Naive B cell (primary cell): ENCODE measurements around the gene ETV6. TPM values are rescaled to one million over a fixed set of nuclear protein-coding genes. Genes with fewer than 3 reads are reported as not detected.

Experiments used
- ATAC-seq, 2 donors: fragments of 150-1000 bp; cut with Tn5 transposase; 2 replicates each; pipeline ENCODE4 v1.10.0; 2021; ENCODE audit warnings: low read depth in 2 of 2, mild to moderate bottlenecking in 2 of 2, moderate library complexity in 2 of 2
- DNase-seq: peaks from one replicate; pipeline ENCODE4 v3.0.0; 2022
- H3K27ac Mint-ChIP-seq, 6 donors: one replicate each; pipeline ENCODE4 v1.8.0; 2020 to 2022; ENCODE audit warnings: mild to moderate bottlenecking in 6 of 6, mixed read lengths in 6 of 6, moderate library complexity in 5 of 6, inconsistent platforms in 2 of 6
- H3K27me3 Mint-ChIP-seq, 3 donors: one replicate each; pipeline ENCODE4 v1.8.0; 2021 to 2022; ENCODE audit warnings: mixed read lengths in 3 of 3, mild to moderate bottlenecking in 1 of 3
- H3K36me3 Mint-ChIP-seq, 2 donors: one replicate each; pipeline ENCODE4 v1.8.0; 2020 to 2022; ENCODE audit warnings: mixed read lengths in 2 of 2, inconsistent platforms in 1 of 2, mild to moderate bottlenecking in 1 of 2
- H3K4me1 Mint-ChIP-seq, 3 donors: one replicate each; pipeline ENCODE4 v1.8.0; 2020 to 2022; ENCODE audit warnings: mixed read lengths in 3 of 3, inconsistent platforms in 1 of 3, mild to moderate bottlenecking in 1 of 3, moderate library complexity in 1 of 3
- H3K4me3 Mint-ChIP-seq, 8 donors: one replicate each; pipeline ENCODE4 v1.8.0; 2020 to 2022; ENCODE audit warnings: mild to moderate bottlenecking in 8 of 8, mixed read lengths in 8 of 8, moderate library complexity in 8 of 8, inconsistent platforms in 2 of 8
- H3K9me3 Mint-ChIP-seq, 7 donors: one replicate each; pipeline ENCODE4 v1.8.0; 2020 to 2022; ENCODE audit warnings: mixed read lengths in 7 of 7, mild to moderate bottlenecking in 5 of 7, inconsistent platforms in 2 of 7, moderate library complexity in 1 of 7
- polyA plus RNA-seq, 6 donors: library from polyadenylated mRNA; unstranded; fragments of 300-500 nt; fragmentation: Illumina TruSeq; gene quantifications; one replicate each; pipeline ENCODE4 v1.2.3, GENCODE V29; 2021; ENCODE audit warnings: low read depth in 6 of 6

The ETV6 gene
- polyA plus RNA-seq, 6 donors from 2014 or later: 3.7 to 9.6 (median 6.6) TPM

GRCh38 chr12:11663130-11663529 lies 13.7 kb downstream of the ETV6 start:
- Mint-ChIP-seq H3K9me3 (peaks cover 0 to 3% (median 0%) of the 10 kb centered on the region in 7 donors), H3K36me3 (peaks cover 9 to 11% of the 10 kb centered on the region in 2 donors), H3K27ac (no peak overlapping the region), H3K27me3 (no peaks in the 10 kb centered on the region), H3K4me3 (no peak overlapping the region), H3K4me1 (peaks cover 56 to 81% (median 75%) of the 10 kb centered on the region in 3 donors)
- no peak for DNase-seq
- no peak for ATAC-seq

- Mint-ChIP-seq H3K27ac (peak overlapping the region in 1 of 6 donors; percentile 11), H3K9me3 (peaks cover 0 to 3% (median 0%) of the 10 kb centered on the region in 7 donors), H3K36me3 (peaks cover 9 to 11% of the 10 kb centered on the region in 2 donors), H3K4me3 (no peak overlapping the region), H3K27me3 (no peaks in the 10 kb centered on the region), H3K4me1 (peaks cover 65 to 81% (median 78%) of the 10 kb centered on the region in 3 donors)
- DNase-seq: no peak
- no peak for ATAC-seq
Measured at GRCh38 chr12:11664101-11664500, 14.6 kb downstream of the ETV6 start.

DNA sequence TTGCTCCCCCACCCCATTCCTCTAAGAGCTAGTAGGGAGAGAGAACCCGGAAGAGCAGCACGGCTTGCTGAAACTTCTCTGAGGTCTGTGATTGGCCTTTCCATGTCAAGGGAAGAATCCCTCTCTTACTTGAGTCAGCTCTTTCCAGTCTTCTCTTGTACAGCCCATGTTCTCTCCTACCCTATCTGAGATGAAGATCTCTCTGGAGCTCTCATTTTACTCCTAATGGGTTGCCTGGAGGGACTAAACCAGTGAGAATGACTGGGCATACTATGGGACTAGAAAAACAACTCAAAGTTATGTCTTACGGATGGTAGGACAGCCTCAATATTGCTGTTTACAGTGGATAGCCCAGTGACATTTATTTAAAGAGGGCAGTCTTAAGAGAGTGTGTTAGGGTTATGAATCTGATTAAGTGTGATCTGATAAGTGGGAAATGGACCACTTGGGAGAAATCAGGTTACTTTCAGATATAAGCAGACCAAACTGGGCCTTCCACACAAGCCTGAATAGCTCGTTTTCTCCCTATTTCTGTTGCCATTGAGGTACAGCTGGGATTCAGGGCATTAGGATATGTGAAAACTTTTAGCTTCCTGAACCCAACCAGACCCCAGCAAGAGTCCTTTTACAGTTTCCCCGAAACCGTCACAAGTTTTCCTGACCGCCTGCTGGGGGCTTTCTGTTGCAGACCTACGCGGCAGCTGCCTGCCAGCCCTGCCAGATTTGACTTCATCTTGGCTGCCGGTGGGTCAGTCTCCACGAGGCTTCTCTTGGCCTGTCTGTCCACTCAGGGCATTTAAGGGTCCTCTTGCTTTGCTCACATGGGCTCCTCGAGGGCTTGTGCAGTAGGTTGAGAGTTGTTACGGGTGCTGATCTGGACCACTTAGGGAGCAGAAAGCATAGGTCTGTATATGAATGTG lies 16.9 kb downstream of the ETV6 start:
- ATAC-seq (no peak), DNase-seq (no peak)
- H3K36me3 Mint-ChIP-seq: peaks cover 7 to 10% of the 10 kb centered on the region in 2 donors
- peaks cover 67 to 86% (median 84%) of the 10 kb centered on the region in 3 donors for H3K4me1 Mint-ChIP-seq
- peak overlapping the region in 5 of 6 donors; percentile 23 to 80 (median 63) for H3K27ac Mint-ChIP-seq
- no peaks in the 10 kb centered on the region for H3K27me3 Mint-ChIP-seq
- peak overlapping the region in 2 of 8 donors; percentile 35 to 45 for H3K4me3 Mint-ChIP-seq
- peaks cover 0 to 3% (median 0%) of the 10 kb centered on the region in 7 donors for H3K9me3 Mint-ChIP-seq

GRCh38 chr12:11667171-11667570 lies 17.7 kb downstream of the ETV6 start:
- no peak overlapping the region for H3K27ac Mint-ChIP-seq
- no peak for DNase-seq

GRCh38 chr12:11668611-11669010 lies 19.1 kb downstream of the ETV6 start:
- Mint-ChIP-seq H3K4me3 (no peak overlapping the region), H3K36me3 (peaks cover 0 to 2% of the 10 kb centered on the region in 2 donors), H3K9me3 (peaks cover 0 to 3% (median 0%) of the 10 kb centered on the region in 7 donors), H3K27me3 (no peaks in the 10 kb centered on the region), H3K27ac (peak overlapping the region in 2 of 6 donors; percentile 16 to 33), H3K4me1 (peaks cover 66 to 84% (median 83%) of the 10 kb centered on the region in 3 donors)
- DNase-seq (no peak), ATAC-seq (no peak)

More at GRCh38 chr12:11667171-11667570, 17.7 kb downstream of the ETV6 start:
- H3K4me3 Mint-ChIP-seq: peak overlapping the region in 2 of 8 donors; percentile 35 to 45
- peaks cover 62 to 84% (median 80%) of the 10 kb centered on the region in 3 donors for H3K4me1 Mint-ChIP-seq
- H3K9me3 Mint-ChIP-seq: peaks cover 0 to 3% (median 0%) of the 10 kb centered on the region in 7 donors
- H3K27me3 Mint-ChIP-seq: no peaks in the 10 kb centered on the region
- peak; percentile 33 to 35 for ATAC-seq
- peaks cover 0 to 4% of the 10 kb centered on the region in 2 donors for H3K36me3 Mint-ChIP-seq

GRCh38 chr12:11669348-11669747 lies 19.9 kb downstream of the ETV6 start:
- Mint-ChIP-seq H3K4me1 (peaks cover 72 to 89% (median 84%) of the 10 kb centered on the region in 3 donors), H3K4me3 (peak overlapping the region in 3 of 8 donors; percentile 3 to 69 (median 62))

GRCh38 chr12:11672256-11673191 lies 23.1 kb downstream of the ETV6 start:
- DNase-seq (no peak), ATAC-seq (no peak)
- H3K36me3 Mint-ChIP-seq: no peaks in the 10 kb centered on the region
- peaks cover 72 to 83% (median 81%) of the 10 kb centered on the region in 3 donors for H3K4me1 Mint-ChIP-seq
- H3K27ac Mint-ChIP-seq: peak overlapping the region in 3 of 6 donors; percentile 2 to 39 (median 10)
- H3K4me3 Mint-ChIP-seq: peak overlapping the region in 2 of 8 donors; percentile 48 to 61
- no peaks in the 10 kb centered on the region for H3K9me3 Mint-ChIP-seq
- H3K27me3 Mint-ChIP-seq: no peaks in the 10 kb centered on the region

More at GRCh38 chr12:11669348-11669747, 19.9 kb downstream of the ETV6 start:
- Mint-ChIP-seq H3K9me3 (peaks cover 0 to 3% (median 0%) of the 10 kb centered on the region in 7 donors), H3K27ac (peak overlapping the region in 2 of 6 donors; percentile 22 to 78), H3K27me3 (no peaks in the 10 kb centered on the region), H3K36me3 (no peaks in the 10 kb centered on the region)
- DNase-seq (no peak), ATAC-seq (no peak)

DNA sequence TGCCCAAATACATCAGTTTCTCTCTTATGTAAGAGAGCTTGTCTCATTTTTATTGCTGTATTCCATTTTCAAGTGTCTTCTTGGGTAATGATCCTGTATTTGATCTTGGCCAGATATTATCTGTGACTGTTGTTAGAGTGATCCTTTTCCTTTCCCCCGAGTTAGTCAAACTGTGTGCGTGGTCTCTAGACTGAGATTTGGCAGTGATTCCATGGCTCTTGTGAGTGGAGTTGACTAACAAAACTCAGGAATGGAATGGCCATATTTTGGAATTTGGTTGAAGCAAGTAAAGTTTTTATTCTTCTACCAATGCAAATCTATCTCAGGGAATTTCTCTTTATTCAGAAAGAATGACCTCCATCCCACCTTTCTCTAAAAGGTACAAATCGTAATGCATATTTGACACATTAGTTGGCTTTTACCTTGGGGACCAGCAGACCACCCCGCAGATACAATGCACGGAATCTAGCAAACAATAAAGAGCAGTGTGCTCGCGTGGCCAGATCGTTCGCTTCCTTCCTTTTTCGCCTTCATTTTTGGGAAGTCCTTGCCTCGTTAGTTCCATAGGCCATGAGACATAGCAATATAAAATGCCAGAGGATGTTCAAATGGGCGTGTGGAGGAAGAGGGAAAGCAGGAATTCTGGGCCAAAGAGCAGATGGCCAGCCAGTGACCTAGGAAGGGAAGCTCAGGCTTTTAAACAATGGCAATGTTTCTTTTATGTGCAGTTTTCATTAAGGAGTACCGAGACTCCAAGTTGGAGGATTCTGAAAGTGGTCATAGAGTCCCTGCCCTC lies 24.4 kb downstream of the ETV6 start:
- Mint-ChIP-seq H3K4me1 (peaks cover 69 to 83% (median 72%) of the 10 kb centered on the region in 3 donors), H3K9me3 (no peaks in the 10 kb centered on the region), H3K36me3 (peaks cover 0 to 3% of the 10 kb centered on the region in 2 donors), H3K27ac (peak overlapping the region in 2 of 6 donors; percentile 5 to 45), H3K4me3 (peak overlapping the region in 1 of 8 donors; percentile 11), H3K27me3 (no peaks in the 10 kb centered on the region)
- DNase-seq (no peak), ATAC-seq (no peak)

DNA sequence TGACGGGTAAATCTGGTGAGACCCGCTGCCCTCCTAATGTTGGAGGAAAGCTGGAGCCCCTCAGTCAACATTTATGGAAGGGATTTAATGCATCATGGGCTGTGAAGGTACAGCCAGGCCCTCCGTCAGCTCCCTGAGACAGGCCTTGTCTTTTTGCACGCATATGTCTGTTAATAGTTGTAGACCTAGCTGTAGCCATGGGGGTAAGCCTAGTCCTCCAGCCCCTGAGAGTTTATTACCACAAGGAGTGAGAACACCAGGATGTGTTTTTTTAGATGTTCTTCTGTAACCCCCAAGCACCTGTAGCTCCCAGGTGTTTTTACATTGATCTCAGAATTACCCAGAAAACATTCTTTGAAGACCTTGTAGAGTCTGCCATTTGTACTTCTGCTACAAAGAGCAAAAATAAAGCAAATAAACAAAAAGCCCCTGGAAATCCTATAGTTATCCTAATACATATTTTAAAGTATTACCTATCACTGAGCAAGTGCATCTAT lies 25.5 kb downstream of the ETV6 start:
- H3K27ac Mint-ChIP-seq: peak overlapping the region in 3 of 6 donors; percentile 12 to 64 (median 45)
- peaks cover 0 to 4% of the 10 kb centered on the region in 2 donors for H3K36me3 Mint-ChIP-seq
- H3K27me3 Mint-ChIP-seq: no peaks in the 10 kb centered on the region
- H3K4me1 Mint-ChIP-seq: peaks cover 63 to 83% (median 65%) of the 10 kb centered on the region in 3 donors
- H3K9me3 Mint-ChIP-seq: no peaks in the 10 kb centered on the region
- no peak for DNase-seq
- no peak overlapping the region for H3K4me3 Mint-ChIP-seq
- ATAC-seq: no peak

GRCh38 chr12:11676052-11676451 lies 26.6 kb downstream of the ETV6 start:
- DNase-seq (no peak), ATAC-seq (no peak)
- Mint-ChIP-seq H3K36me3 (peaks cover 0 to 4% of the 10 kb centered on the region in 2 donors), H3K4me3 (no peak overlapping the region), H3K4me1 (peaks cover 54 to 85% (median 68%) of the 10 kb centered on the region in 3 donors), H3K9me3 (no peaks in the 10 kb centered on the region), H3K27me3 (no peaks in the 10 kb centered on the region), H3K27ac (peak overlapping the region in 1 of 6 donors; percentile 26)

DNA sequence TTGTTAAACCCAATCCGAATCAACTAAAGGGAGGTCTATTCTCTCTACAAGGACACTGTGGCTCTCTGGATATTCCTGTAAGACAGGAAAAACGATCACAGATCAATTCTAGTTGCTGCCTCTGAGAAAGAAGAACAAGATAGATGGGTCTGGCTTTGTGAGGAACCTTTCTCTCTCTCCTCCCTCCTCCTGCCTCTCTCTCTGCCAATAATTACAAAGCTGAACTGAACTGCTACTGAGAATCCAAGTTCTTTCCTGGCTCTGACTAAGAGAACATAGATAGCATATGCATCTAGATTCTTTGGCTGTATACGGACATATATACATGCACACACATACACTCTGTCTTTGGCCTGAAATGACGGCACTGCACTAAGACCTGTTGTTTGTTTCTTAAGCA lies 27.6 kb downstream of the ETV6 start:
- ATAC-seq (no peak), DNase-seq (no peak)
- H3K27me3 Mint-ChIP-seq: no peaks in the 10 kb centered on the region
- H3K27ac Mint-ChIP-seq: peak overlapping the region in 1 of 6 donors; percentile 5
- peaks cover 0 to 3% (median 0%) of the 10 kb centered on the region in 7 donors for H3K9me3 Mint-ChIP-seq
- no peak overlapping the region for H3K4me3 Mint-ChIP-seq
- H3K36me3 Mint-ChIP-seq: peaks cover 0 to 4% of the 10 kb centered on the region in 2 donors
- peaks cover 49 to 87% (median 67%) of the 10 kb centered on the region in 3 donors for H3K4me1 Mint-ChIP-seq

DNA sequence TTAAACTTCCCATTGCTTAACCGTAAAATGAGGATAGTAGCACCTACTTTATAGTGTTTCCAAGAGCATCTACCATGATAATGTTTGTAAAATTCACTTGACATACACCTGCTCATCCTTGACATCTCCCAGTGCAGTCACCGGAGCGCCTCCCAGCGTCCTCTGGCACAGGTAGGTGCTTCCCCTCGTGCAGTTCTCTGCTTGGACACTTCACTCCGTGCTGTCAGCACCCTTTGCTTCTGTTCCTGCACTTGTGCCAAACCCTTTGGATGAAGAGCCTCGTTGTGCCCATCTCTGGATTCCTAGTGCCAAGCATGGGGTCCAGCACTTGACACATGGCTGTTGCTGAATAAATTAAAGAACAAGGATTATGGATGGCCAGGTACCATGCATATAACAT lies 28.3 kb downstream of the ETV6 start:
- ATAC-seq: no peak
- Mint-ChIP-seq H3K4me3 (no peak overlapping the region), H3K4me1 (peaks cover 46 to 87% (median 66%) of the 10 kb centered on the region in 3 donors), H3K27ac (no peak overlapping the region), H3K27me3 (no peaks in the 10 kb centered on the region), H3K36me3 (peaks cover 0 to 4% of the 10 kb centered on the region in 2 donors), H3K9me3 (peaks cover 0 to 5% (median 0%) of the 10 kb centered on the region in 7 donors)
- no peak for DNase-seq
